ENCODE data around the gene TEX22.

DNA sequence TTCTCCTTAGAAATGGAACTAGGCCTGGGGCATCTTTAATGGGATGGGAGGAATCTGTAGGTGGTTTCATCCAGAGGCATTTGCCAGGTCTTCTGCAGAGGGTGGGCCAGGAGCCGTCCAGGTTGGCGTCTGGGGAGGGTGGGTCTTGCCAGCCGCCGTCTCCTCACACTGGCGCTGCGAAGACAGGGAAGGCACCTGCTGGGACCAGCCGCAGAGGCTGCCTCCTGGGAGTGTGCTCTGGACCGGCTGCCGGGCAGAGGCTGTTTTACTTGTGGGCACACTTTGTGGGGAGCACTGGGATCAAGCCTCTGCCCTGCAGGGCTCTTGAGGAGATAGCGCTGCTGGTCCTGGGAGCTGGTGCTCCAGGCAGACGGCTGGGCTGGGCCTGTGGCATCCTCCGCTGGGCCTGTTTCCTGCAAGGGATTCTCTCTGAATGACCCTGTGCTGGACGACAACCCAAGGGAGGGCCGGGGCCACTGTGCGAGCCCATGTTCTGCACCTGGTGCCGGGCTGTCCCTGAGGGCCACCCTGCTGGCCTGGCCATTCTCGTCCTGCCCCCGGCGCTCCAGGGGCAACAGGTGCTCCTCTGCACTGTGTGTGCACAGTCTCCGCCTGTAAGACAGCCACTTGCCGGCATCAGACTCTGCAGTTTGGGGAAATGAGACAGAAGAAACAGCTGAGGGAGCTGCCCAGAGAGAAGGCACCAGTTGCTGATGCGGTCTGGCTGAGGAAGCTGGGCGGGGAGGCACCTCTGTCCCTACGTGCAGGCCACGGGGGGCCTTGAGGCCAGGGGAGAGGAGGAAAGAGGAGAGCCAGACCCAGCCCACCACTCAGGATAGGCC is 10.0 kb upstream of the TEX22 start:
- TF ChIP-seq POLR2A (IDR thresholded peaks at IDR 0.05; ENCODE audit: low read length), result no peak
- TF ChIP-seq GATA1 (IDR thresholded peaks at IDR 0.05; ENCODE audit: low read depth, low read length), result no peak
